Endometrial microvascular endothelial cells (primary cell): ENCODE measurements around the gene DDI2. TPM values are rescaled to one million over a fixed set of nuclear protein-coding genes. Genes with fewer than 3 reads are reported as not detected.

Experiments used
- in situ Hi-C: cut with HindIII; loops from 2 replicates; pipeline ENCODE4 v1.10.0; 2017; ENCODE audit warnings: low sequenced_read_pairs, low pct_unique_long_range_greater_than_20kb; ENCODE audit errors: inconsistent ontology term
- total RNA-seq: library from RNA; depleted of rRNA; stranded (reverse); fragments of >200 nt; gene quantifications from one replicate; pipeline ENCODE4 v1.2.3, GENCODE V29; 2015; ENCODE audit errors: inconsistent ontology term

The DDI2 gene
- total RNA-seq, 1 donor from 2014 or later = 5.8 TPM

- in situ Hi-C loops = no loop called here
Measured at GRCh38 chr1:15717418-15718125, 100.3 kb downstream of the DDI2 start.

DNA sequence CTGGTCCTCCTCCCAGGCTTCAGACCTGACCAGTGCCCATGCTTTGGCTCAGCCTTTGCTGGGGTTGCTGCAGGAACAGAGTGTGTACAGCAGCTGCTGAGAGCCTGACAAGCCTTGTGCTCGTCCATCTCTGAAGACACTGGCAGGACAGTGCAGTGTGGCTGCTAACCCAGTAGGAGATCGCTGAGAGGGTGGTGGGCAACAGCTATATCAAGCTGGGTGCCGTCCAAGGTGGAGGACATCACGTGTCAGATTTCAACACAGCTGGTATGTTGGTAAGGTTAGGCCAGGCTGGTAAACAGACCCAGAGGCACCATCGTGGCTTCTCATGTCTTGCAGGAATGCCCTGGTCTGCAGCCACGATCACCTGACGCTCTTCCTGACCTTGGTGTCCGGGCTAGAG is 100.9 kb downstream of the DDI2 start:
- in situ Hi-C loops = no loop called here

Other genes starting within 250 kb of the DDI2 start
- gene EFHD2, start 207.6 kb upstream of the DDI2 start, total RNA-seq = 162 TPM
- gene CTRC, start 179.0 kb upstream of the DDI2 start, total RNA-seq = not detected
- gene CELA2A, start 160.7 kb upstream of the DDI2 start, total RNA-seq = not detected
- not detected for gene CELA2B, start 141.4 kb upstream of the DDI2 start, total RNA-seq
- 14.8 TPM for gene CASP9, start 93.2 kb upstream of the DDI2 start, total RNA-seq
- 26.4 TPM for gene DNAJC16, start 90.6 kb upstream of the DDI2 start, total RNA-seq
- gene AGMAT, start 32.4 kb upstream of the DDI2 start, total RNA-seq = 2.6 TPM
- 42.1 TPM for gene PLEKHM2, start 66.9 kb downstream of the DDI2 start, total RNA-seq
- 0.09 TPM for gene SLC25A34, start 118.8 kb downstream of the DDI2 start, total RNA-seq
- gene TMEM82, start 125.0 kb downstream of the DDI2 start, total RNA-seq = not detected
- gene FBLIM1, start 141.3 kb downstream of the DDI2 start, total RNA-seq = 268 TPM
- 2.5 TPM for gene UQCRHL, start 190.2 kb downstream of the DDI2 start, total RNA-seq
- 16.5 TPM for gene SPEN, start 230.2 kb downstream of the DDI2 start, total RNA-seq